GM18526 (cell line): ENCODE results near the gene LSR.

ENCODE experiments used
- POLR2A ChIP-seq: IDR thresholded peaks from 3 replicates; pipeline ENCODE4 v1.6.1; 2011; ENCODE audit not compliant: insufficient read length; ENCODE audit errors: extremely low read depth

The LSR gene

DNA sequence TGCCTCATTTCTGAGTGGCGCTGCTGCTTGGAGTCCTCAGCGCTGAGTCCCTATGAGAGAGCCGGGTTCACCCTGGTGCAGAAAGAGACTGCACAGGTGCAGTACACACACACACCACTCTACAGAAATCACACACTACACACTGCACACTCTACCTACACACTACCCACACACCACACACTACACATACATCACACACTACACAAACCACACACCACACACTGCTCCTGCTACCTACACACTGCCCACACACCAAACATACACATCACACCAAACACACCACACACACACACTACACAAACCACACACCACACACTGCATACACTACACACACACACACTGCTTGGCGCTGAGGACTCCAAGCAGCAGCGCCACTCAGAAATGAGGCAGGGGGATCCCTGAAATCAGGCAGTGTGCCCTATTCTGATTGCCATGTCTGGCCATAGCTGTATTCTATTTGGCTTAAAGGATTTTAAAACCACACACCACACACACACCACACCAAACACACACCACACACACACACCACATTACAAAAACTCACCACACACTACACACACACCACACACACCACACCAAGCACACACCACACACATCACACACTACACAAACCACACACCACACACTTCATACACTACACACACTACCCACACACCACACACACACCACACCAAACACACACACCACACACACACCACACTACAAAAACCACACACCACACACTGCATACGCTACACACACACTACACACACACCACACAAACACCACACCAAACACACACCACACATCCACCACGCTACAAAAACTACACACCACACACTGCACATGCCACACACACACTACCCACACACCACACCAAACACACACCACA, 48.1 kb downstream of the LSR start:
- no peak for TF ChIP-seq POLR2A

DNA sequence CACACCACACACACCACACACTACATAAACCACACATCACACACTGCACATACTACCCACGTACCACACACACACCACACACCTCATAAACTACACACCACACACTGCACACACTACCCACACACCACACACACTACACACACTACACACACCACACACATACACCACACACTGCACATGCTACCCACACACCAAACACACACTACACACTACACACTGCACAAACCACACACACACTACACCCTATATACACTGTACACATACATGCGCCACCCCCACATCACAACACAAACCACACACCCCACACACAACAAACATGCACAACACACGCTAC, 48.7 kb downstream of the LSR start:
- no peak for TF ChIP-seq POLR2A

DNA sequence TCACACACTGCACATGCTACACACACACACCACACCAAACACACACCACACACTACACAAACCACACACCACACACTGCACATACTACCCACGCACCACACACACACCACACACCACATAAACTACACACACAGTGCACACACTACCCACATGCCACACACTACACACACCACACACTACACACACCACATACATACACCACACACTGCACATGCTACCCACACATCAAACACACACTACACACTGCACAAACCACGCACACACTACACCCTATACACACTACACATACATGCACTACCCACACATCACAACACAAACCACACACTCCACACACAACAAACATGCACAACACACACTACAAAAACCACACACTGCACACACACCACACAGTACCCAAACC, 49.1 kb downstream of the LSR start:
- no peak for TF ChIP-seq POLR2A

DNA sequence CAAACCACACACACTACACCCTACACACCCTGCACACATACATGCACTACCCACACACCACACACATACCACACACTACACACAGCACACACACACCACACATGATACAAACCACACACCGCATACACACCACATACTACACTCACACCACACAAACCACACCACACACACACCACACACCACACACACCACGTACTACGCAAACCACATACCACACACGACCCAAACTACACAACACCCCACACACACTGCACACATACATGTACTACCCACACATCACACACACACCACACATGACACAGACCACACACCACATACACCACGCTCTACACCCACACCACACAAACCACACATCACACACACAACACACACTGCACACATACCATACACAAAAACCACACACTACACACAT, 49.8 kb downstream of the LSR start:
- no peak for TF ChIP-seq POLR2A

DNA sequence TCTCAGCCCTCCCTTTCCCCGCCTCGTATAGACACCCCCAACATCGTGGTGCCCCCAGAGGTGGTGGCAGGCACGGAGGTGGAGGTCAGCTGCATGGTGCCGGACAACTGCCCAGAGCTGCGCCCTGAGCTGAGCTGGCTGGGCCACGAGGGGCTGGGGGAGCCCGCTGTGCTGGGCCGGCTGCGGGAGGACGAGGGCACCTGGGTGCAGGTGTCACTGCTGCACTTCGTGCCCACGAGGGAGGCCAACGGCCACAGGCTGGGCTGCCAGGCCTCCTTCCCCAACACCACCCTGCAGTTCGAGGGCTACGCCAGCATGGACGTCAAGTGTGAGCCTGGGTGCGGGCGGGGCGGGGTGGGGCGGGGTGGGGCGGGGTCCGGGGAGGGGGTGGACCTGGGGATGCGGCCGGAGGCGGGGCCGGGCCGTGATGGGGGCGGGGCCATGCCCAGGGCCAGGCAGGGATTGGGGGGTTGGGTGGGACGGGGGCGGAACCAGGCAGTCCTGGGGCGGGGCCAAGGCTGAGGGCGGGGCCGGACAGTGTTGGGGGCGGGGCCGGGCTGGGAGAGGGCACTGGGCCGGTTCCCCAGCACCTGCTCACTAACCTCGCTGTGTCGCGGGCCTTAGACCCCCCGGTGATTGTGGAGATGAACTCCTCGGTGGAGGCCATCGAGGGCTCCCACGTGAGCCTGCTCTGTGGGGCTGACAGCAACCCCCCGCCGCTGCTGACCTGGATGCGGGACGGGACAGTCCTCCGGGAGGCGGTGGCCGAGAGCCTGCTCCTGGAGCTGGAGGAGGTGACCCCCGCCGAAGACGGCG, 50.9 kb downstream of the LSR start:
- TF ChIP-seq POLR2A: no peak

DNA sequence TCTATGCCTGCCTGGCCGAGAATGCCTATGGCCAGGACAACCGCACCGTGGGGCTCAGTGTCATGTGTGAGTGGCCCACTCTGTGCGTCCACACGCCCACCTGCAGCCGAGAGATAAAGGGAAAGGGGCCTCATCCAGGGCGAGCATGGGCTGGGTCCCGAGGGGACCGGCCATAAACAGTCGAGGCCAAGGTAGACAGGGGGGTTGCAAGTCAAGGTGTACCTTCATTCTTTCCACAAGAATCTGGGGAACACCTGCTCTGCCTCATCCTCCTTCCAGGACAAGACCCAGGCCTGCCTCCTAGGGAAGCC, 51.5 kb downstream of the LSR start:
- TF ChIP-seq POLR2A: no peak

DNA sequence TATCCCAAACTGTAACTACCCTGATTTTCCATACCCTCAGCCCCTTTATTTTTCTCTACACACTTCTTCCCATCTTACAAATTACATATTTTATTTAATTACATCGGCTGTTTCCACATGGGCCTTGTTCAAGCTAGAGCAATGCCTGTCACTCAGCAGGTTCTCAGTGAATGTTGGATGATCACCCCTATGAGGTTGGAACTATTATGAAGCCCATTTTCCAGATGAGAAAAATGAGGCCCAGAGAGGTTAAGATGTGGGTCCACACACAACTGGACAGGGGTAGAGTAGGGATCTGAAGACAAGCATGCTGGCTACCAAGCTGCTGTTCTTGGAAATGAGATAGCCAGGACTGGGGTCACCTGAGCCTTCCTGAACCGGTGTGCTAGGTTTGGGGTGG, 53.2 kb downstream of the LSR start:
- TF ChIP-seq POLR2A: no peak

DNA sequence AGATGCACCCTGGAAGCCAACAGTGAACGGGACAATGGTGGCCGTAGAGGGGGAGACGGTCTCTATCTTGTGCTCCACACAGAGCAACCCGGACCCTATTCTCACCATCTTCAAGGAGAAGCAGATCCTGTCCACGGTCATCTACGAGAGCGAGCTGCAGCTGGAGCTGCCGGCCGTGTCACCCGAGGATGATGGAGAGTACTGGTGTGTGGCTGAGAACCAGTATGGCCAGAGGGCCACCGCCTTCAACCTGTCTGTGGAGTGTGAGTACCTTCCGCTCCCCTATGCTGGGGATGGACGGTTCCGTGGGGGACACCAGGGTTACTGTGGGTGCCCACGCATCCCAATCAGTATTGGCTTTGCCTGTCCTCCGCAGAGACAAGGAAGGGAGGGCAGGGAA, 53.6 kb downstream of the LSR start:
- no peak for TF ChIP-seq POLR2A

DNA sequence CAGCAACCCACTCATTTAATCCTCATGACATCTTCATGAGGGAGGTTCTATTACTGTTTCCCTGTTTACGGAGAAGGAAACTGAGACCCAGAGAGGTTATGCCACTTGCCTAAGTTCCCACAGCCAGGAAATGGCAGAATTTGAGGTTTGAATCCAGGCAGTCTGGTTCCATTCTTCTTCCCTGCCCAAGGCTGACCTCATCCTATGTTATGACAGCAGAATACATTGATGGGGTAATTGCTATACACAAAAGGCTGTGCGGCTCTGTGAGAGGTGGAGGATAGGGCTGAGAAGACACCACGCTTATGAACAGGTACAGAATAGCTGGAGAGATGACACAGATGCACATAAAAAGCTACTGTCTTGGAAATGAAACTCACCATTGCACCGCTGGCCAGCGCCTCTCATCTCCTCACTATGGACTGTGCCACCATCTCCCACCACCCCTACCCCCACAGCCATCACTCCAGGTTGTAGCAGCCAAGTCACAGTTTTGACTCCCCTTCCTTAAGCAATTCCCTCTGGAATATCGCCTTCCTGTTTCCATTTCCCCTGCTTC, 54.6 kb downstream of the LSR start:
- TF ChIP-seq POLR2A: no peak

DNA sequence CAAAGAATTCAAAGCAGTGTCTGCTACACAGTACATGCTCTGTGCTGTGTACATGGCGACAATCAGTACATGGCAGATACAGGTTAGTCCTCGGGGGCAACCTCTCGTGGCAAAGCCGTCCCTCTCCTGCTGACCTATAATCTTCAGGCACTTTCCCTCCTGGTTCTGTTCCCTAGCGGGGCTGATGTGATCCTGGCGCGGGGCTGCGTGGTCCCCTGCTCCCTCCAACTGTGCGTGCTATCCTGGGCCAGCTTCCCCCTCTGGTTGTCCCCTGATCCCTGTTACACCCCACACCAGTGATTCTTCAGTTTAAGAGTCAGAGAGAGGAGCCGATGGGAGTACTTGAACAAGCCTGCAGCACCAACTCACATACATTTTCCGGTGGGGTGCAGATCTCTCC, 55.2 kb downstream of the LSR start:
- TF ChIP-seq POLR2A: no peak

DNA sequence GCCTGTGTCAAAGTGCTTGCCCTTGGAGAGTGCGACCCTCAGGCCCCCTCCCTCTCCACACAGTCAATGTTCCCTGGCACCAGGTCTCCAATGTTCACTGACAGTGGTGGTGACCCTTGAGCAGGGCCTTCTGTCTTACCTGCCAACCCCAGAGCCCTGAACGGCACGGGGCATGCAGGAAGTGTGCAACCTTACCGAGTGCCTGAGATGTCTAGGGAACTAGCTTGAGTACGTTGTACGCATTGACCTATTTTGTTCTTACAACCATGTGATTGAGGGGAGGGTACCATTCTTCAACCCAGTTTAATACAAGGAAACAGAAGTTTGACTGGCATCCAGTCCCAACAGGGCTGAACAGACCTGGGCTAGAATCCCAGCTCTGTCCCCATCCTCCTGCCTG, 56.4 kb downstream of the LSR start:
- no peak for TF ChIP-seq POLR2A

DNA sequence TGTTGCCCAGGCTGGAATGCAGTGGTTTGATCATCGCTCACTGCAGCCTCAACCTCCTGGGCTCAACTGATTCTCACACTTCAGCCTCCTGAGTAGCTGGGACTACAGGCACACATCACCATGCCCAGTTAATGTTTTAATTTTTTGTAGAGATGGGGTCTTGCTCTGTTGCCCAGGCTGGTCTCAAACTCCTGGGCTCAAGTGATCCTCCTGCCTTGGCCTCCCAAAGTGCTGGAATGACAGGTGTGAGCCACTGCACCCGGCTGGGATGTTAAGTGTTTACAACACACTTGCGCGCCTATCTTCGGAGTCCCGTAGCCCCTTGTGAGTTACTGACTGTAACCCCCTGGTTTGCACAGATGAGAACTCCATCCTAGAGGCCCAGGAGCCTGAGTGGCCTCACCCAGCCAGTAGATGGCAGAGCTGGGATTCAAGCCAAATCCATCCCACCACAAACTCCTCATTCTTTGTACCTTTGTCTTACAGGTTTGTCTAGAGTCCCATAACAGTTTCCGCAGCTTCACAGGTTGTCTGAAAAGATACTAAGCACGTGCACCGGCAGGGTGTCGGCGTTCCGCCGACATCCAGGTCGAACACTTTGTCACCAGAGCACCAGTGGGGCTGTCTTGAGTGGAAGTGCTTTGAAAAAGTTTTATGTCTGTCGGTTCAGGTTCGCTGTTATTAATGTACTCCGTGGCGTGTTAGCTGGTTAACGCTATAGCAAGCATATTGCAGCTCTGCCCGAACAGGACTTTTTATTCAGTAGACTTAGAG, 57.9 kb downstream of the LSR start:
- no peak for TF ChIP-seq POLR2A

DNA sequence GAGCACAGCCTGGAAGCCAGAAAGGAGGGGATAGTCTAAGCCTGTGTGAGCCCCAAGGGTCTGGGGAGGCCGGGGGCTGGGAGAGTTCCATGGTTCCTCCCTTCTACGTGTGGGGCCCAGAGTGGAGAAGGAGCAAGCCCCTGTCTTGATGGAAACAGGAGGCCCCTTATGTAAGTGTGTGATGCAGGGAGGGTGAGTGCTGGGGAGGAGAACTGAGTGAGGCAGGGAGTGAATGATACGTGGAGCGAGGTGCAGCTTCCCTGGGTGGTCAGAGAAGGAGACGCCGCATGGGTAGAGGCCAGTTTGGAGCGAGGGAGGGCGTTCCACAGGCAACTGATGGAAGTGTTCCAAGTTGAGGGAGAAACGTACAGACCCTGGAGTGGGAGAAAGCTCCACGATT, 59.1 kb downstream of the LSR start:
- TF ChIP-seq POLR2A: no peak

DNA sequence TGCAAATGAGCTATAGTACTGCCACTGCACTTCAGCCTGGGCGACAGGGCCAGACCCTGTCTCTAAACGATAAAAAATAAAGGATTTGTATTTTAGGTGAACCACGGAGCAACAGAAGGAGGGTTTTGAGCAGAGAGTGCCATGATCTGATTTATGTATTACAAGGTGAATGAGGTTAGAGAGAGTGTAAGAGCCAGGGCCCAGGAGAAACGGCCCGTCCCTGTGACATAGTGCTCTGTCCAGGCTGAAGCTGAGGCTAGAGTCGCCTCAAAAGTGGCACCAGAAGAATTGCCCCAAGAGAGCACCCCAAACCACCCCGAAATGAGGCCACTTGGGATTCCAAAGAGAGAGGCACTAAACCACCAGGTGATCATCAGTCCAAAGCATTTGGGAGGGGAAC, 60.1 kb downstream of the LSR start:
- no peak for TF ChIP-seq POLR2A

DNA sequence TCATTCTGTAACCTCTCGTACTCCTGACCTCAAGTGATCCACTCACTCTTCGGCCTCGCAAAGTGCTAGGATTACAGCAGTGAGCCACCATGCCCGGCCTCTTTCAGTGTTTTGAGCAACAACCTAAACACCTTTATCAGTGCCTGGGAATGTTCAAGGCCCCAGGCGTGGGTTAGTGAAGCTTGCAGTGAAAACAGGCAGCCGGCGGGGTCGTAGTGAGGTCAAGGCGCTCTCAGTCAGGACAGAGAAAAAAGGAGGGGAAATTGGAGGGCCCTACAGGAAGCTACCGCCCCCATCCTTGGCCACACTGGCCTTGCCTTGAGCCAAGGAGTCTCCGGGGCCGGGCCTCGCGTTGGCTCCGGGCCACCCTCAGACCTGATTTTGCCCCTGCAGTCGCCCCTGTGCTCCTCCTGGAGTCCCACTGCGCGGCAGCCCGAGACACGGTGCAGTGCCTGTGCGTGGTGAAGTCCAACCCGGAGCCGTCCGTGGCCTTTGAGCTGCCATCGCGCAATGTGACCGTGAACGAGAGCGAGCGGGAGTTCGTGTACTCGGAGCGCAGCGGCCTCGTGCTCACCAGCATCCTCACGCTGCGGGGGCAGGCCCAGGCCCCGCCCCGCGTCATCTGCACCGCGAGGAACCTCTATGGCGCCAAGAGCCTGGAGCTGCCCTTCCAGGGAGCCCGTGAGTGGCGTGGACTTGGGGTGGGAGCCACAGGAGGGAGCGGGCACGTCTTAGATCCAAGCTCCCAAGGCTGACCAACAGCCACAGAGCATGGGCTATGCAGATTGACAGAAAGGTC, 60.9 kb downstream of the LSR start:
- TF ChIP-seq POLR2A: no peak
